Measurements from ENCODE around the gene SF3B2. TPM values are rescaled to one million over a fixed set of nuclear protein-coding genes. Genes with fewer than 3 reads are reported as not detected.

SF3B2 gene
- total and polyA plus RNA-seq, 2 donors (not counting 1 experiment from before 2014, with no cell fraction given), result 87.7 to 108 TPM

Other genes with a start within 250 kb of the SF3B2 start
- 2.3 and 3.1 TPM in 2 replicates for gene SNX32, start 218.4 kb upstream of the SF3B2 start, total RNA-seq
- 0.33 and 0.66 TPM in 2 replicates for gene SNX32, start 218.4 kb upstream of the SF3B2 start, polyA plus RNA-seq
- gene CFL1, start 194.2 kb upstream of the SF3B2 start, total RNA-seq, result 486 and 680 TPM in 2 replicates
- gene CFL1, start 194.2 kb upstream of the SF3B2 start, polyA plus RNA-seq, result 1,603 and 2,451 TPM in 2 replicates
- 38.8 and 56.8 TPM in 2 replicates for gene MUS81, start 191.9 kb upstream of the SF3B2 start, total RNA-seq
- 18.7 and 23.6 TPM in 2 replicates for gene MUS81, start 191.9 kb upstream of the SF3B2 start, polyA plus RNA-seq
- gene EFEMP2, start 179.6 kb upstream of the SF3B2 start, total RNA-seq, result 48.0 and 74.0 TPM in 2 replicates
- 156 and 161 TPM in 2 replicates for gene EFEMP2, start 179.6 kb upstream of the SF3B2 start, polyA plus RNA-seq
- not detected in 2 replicates for gene CTSW, start 172.5 kb upstream of the SF3B2 start, total RNA-seq
- gene CTSW, start 172.5 kb upstream of the SF3B2 start, polyA plus RNA-seq, result 0.10 TPM in 1 of 2 replicates, not detected in the other
- gene FIBP, start 163.9 kb upstream of the SF3B2 start, total RNA-seq, result 134 and 168 TPM in 2 replicates
- gene FIBP, start 163.9 kb upstream of the SF3B2 start, polyA plus RNA-seq, result 81.0 and 132 TPM in 2 replicates
- 83.7 and 118 TPM in 2 replicates for gene CCDC85B, start 161.7 kb upstream of the SF3B2 start, total RNA-seq
- gene CCDC85B, start 161.7 kb upstream of the SF3B2 start, polyA plus RNA-seq, result 18.1 and 20.6 TPM in 2 replicates
- 7.4 and 8.8 TPM in 2 replicates for gene FOSL1, start 152.0 kb upstream of the SF3B2 start, total RNA-seq
- gene FOSL1, start 152.0 kb upstream of the SF3B2 start, polyA plus RNA-seq, result 3.5 and 26.9 TPM in 2 replicates
- 18.0 and 26.6 TPM in 2 replicates for gene C11orf68, start 133.3 kb upstream of the SF3B2 start, total RNA-seq
- 27.6 and 57.2 TPM in 2 replicates for gene C11orf68, start 133.3 kb upstream of the SF3B2 start, polyA plus RNA-seq
- 155 and 300 TPM in 2 replicates for gene DRAP1, start 132.9 kb upstream of the SF3B2 start, total RNA-seq
- 130 and 275 TPM in 2 replicates for gene DRAP1, start 132.9 kb upstream of the SF3B2 start, polyA plus RNA-seq
- 0.17 TPM in 1 of 2 replicates, not detected in the other for gene TSGA10IP, start 106.9 kb upstream of the SF3B2 start, total RNA-seq
- 0.06 TPM in 1 of 2 replicates, not detected in the other for gene TSGA10IP, start 106.9 kb upstream of the SF3B2 start, polyA plus RNA-seq
- 39.0 and 43.3 TPM in 2 replicates for gene SART1, start 90.6 kb upstream of the SF3B2 start, total RNA-seq
- 17.4 and 23.9 TPM in 2 replicates for gene SART1, start 90.6 kb upstream of the SF3B2 start, polyA plus RNA-seq
- gene EIF1AD, start 50.2 kb upstream of the SF3B2 start, total RNA-seq, result 23.4 and 23.5 TPM in 2 replicates
- gene EIF1AD, start 50.2 kb upstream of the SF3B2 start, polyA plus RNA-seq, result 26.2 and 30.0 TPM in 2 replicates
- 18.5 and 19.0 TPM in 2 replicates for gene BANF1, start 49.9 kb upstream of the SF3B2 start, total RNA-seq
- 156 and 269 TPM in 2 replicates for gene BANF1, start 49.9 kb upstream of the SF3B2 start, polyA plus RNA-seq
- 1.8 and 11.1 TPM in 2 replicates for gene CST6, start 40.4 kb upstream of the SF3B2 start, total RNA-seq
- gene CST6, start 40.4 kb upstream of the SF3B2 start, polyA plus RNA-seq, result 0.41 and 0.76 TPM in 2 replicates
- gene CATSPER1, start 25.9 kb upstream of the SF3B2 start, total RNA-seq, result not detected in 2 replicates
- 0.28 TPM in 1 of 2 replicates, not detected in the other for gene CATSPER1, start 25.9 kb upstream of the SF3B2 start, polyA plus RNA-seq
- gene GAL3ST3, start 3.2 kb upstream of the SF3B2 start, total RNA-seq, result under 0.01 TPM in 1 of 2 replicates, not detected in the other
- not detected in 2 replicates for gene GAL3ST3, start 3.2 kb upstream of the SF3B2 start, polyA plus RNA-seq
- 16.4 and 25.9 TPM in 2 replicates for gene PACS1, start 17.9 kb downstream of the SF3B2 start, total RNA-seq
- 27.7 and 28.5 TPM in 2 replicates for gene PACS1, start 17.9 kb downstream of the SF3B2 start, polyA plus RNA-seq
- gene KLC2, start 205.3 kb downstream of the SF3B2 start, total RNA-seq, result 17.3 and 17.5 TPM in 2 replicates
- 7.4 and 10.1 TPM in 2 replicates for gene KLC2, start 205.3 kb downstream of the SF3B2 start, polyA plus RNA-seq
- gene RAB1B, start 216.3 kb downstream of the SF3B2 start, total RNA-seq, result 43.7 and 63.6 TPM in 2 replicates
- 140 and 221 TPM in 2 replicates for gene RAB1B, start 216.3 kb downstream of the SF3B2 start, polyA plus RNA-seq
- 0.17 TPM in 1 of 2 replicates, not detected in the other for gene CNIH2, start 225.8 kb downstream of the SF3B2 start, total RNA-seq
- 0.57 and 1.4 TPM in 2 replicates for gene CNIH2, start 225.8 kb downstream of the SF3B2 start, polyA plus RNA-seq
- gene YIF1A, start 236.8 kb downstream of the SF3B2 start, total RNA-seq, result 134 and 167 TPM in 2 replicates
- gene YIF1A, start 236.8 kb downstream of the SF3B2 start, polyA plus RNA-seq, result 160 and 161 TPM in 2 replicates
- under 0.01 TPM in 2 replicates for gene TMEM151A, start 239.5 kb downstream of the SF3B2 start, total RNA-seq
- not detected in 2 replicates for gene TMEM151A, start 239.5 kb downstream of the SF3B2 start, polyA plus RNA-seq